ENCODE measurements around the gene PIK3CB. TPM values are rescaled to one million over a fixed set of nuclear protein-coding genes. Genes with fewer than 3 reads are reported as not detected.

Gene PIK3CB
- total and polyA plus RNA-seq, 2 of the 8 experiments (the other 6 are each of a cell fraction or from before 2014, with no cell fraction given), result 8.3 to 35.2 TPM

GRCh38 chr3:138785951-138786350 is 48.8 kb downstream of the PIK3CB start (continued):
- no peak for TF ChIP-seq CHD7 (IDR thresholded peaks at IDR 0.05; ENCODE audit: insufficient replicate concordance, low read length)
- TF ChIP-seq SIX5 (IDR thresholded peaks at IDR 0.05; ENCODE audit: low read depth, low read length), result no peak
- no peak for TF ChIP-seq NANOG (IDR thresholded peaks at IDR 0.05; ENCODE audit: insufficient read depth, low read depth, low read length, poor library complexity, severe bottlenecking)
- TF ChIP-seq ASH2L (IDR thresholded peaks at IDR 0.05; ENCODE audit: low read length), result no peak
- TF ChIP-seq SP4 (IDR thresholded peaks at IDR 0.05; ENCODE audit: low read length), result no peak
- no peak for TF ChIP-seq CHD1 (IDR thresholded peaks at IDR 0.05; ENCODE audit: low read depth, low read length)
- TF ChIP-seq ZNF274 (IDR thresholded peaks at IDR 0.05; ENCODE audit: borderline replicate concordance, extremely low read depth, low read length), result no peak
- no peak for TF ChIP-seq JUN (IDR thresholded peaks at IDR 0.05; ENCODE audit: low read depth, low read length)
- no peak for TF ChIP-seq SUZ12 (IDR thresholded peaks at IDR 0.05; ENCODE audit: low read length)
- TF ChIP-seq TAF7 (optimal IDR thresholded peaks at IDR 0.05; ENCODE audit: borderline replicate concordance, low read depth, low read length), result no peak
- no peak for TF ChIP-seq RFX5 (IDR thresholded peaks at IDR 0.05; ENCODE audit: borderline replicate concordance, low read depth, low read length)
- no peak for TF ChIP-seq FOSL1 (IDR thresholded peaks at IDR 0.05; ENCODE audit: insufficient read depth, low read depth, low read length)
- no peak for TF ChIP-seq EGR1 (IDR thresholded peaks at IDR 0.05; ENCODE audit: borderline replicate concordance, low read depth, low read length)
